K562 (cell line): ENCODE results near the gene CAGE1.

Experiments used
- CTCF ChIP-seq, 3 experiments: IDR thresholded peaks in 2 of 3; conservative IDR thresholded peaks in 1 of 3; 2 replicates each; pipeline ENCODE4 v1.5.1; 2011 to 2012; ENCODE audit warnings: low read length in 3 of 3, mild to moderate bottlenecking in 3 of 3, control low read depth in 2 of 3, improper control_type of control experiment in 1 of 3, inconsistent platforms in 1 of 3, low read depth in 1 of 3, mixed read lengths in 1 of 3, moderate library complexity in 1 of 3; ENCODE audit not compliant: insufficient read depth in 2 of 3
- EZH2 ChIP-seq: IDR thresholded peaks from 2 replicates; pipeline ENCODE4 v1.6.1; 2012; ENCODE audit warnings: low read depth, mild to moderate bottlenecking, inconsistent platforms, low read length, borderline replicate concordance
- MYBL2 ChIP-seq, 2 experiments: fragments of 450-650 bp in 1 of 2; sonication (generic) in 1 of 2; formaldehyde crosslinking in 1 of 2; IDR thresholded peaks; 2 replicates each; pipeline versions ENCODE4 v1.6.1 to v1.8.1; 2017 to 2022; ENCODE audit warnings: borderline replicate concordance in 1 of 2, inconsistent platforms in 1 of 2, low read depth in 1 of 2, mild to moderate bottlenecking in 1 of 2, missing genetic modification reagents in 1 of 2, moderate library complexity in 1 of 2
- POLR2A ChIP-seq: fragments of 450-650 bp; conservative IDR thresholded peaks from 2 replicates; pipeline ENCODE4 v1.6.1; 2016
- RERE ChIP-seq: sonication (generic); formaldehyde crosslinking; IDR thresholded peaks from 2 replicates; pipeline ENCODE4 v1.8.0; 2023; ENCODE audit warnings: missing genetic modification reagents, mild to moderate bottlenecking, borderline replicate concordance
- TF ChIP-seq, protein P1 (sequence below): fragments of 450-650 bp; formaldehyde crosslinking; IDR thresholded peaks from 2 replicates; pipeline ENCODE4 v1.4.0; 2020; ENCODE audit warnings: mild to moderate bottlenecking, moderate library complexity

GRCh38 chr6:7304821-7305220 is 84.7 kb downstream of the CAGE1 start:
- TF ChIP-seq, protein P1, sequence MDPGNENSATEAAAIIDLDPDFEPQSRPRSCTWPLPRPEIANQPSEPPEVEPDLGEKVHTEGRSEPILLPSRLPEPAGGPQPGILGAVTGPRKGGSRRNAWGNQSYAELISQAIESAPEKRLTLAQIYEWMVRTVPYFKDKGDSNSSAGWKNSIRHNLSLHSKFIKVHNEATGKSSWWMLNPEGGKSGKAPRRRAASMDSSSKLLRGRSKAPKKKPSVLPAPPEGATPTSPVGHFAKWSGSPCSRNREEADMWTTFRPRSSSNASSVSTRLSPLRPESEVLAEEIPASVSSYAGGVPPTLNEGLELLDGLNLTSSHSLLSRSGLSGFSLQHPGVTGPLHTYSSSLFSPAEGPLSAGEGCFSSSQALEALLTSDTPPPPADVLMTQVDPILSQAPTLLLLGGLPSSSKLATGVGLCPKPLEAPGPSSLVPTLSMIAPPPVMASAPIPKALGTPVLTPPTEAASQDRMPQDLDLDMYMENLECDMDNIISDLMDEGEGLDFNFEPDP, result no peak
- TF ChIP-seq RERE (CRISPR knock-in tag) (no peak), CTCF (IDR thresholded peaks at IDR 0.05 in 2 of 3, conservative IDR thresholded peaks at IDR 0.05 in 1 of 3; ENCODE audit: insufficient read depth in 2 of 3, low read depth in 1 of 3, low read length in 3 of 3) (no peak), EZH2 (no peak), MYBL2 (IDR thresholded peaks at IDR 0.05; ENCODE audit: low read depth) (no peak), MYBL2 (CRISPR knock-in tag; IDR thresholded peaks at IDR 0.05; ENCODE audit: borderline replicate concordance) (no peak), POLR2A (no peak)
